NK-92 treated with Interleukin-12 subunit alpha and Interleukin-12 subunit beta, amount 100 ng/mL, for 24 hours (cell line): ENCODE data around the gene KLHL36.

Experiments
- DNase-seq: peaks from one replicate; lab custom pipeline; 2025; lab: John Stamatoyannopoulos, UW

The KLHL36 gene

DNA sequence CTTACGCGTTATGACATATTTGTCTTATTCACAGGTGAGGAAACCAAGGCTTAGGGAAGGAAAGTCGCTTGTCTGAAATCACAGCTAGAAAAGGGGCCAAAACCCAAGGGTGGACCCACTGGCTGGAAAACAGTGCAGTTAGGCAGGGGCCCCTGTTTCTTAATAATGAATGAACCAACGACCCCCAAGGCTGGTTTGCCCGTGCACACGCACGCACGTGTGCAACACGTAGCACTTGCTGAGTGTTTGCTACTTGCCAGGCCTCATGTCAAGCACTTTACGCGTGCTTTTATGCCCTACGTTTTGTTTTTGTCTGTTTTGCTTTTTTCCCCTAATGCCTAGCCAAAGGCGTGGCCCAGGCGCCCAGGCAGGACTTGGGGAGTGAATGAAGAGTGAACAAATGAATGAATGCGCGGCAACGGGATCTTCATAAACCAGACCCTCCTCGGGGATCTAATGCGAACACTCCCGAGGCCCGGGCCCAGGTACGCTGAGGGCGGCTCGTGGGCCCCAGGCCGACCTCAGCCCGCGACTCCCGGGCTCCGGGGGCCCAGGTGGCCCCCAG, 50.9 kb downstream of the KLHL36 start:
- no peak for DNase-seq

DNA sequence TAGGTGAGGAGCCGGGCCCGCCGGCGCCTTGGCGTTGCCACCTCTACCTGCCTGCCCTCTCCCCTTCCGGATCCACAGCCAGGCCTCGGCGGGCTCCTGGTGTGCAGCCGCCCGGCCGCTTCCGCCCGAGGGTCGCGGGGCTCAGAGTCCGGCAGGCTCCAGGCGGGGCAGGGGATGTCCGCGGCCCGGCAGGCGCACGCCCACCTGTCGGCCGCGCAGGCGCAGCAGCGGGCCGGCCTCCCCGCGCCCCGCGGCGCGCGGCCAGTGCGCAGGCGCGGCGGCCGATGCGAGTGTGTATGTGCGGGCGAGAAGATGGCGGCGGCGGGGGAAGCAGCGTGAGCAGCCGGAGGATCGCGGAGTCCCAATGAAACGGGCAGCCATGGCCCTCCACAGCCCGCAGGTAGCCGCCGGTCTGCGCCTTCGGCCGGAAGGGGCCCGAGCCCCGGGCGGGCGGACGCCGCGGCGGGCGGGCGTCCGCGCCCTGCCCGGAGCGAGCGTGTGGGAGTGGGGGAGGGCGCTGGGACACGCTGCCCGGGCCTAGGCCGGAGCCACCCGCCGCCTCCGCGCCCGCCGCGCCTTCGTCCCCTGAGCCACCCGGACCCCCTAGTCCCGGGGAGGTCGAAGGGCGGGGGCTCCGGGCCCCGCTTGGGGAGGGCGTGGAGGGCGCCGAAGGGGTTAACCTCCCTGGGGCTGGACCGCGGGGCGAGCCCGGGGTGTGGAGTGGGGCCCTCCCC, 51.6 kb downstream of the KLHL36 start, which contains the start of gene USP10:
TSS of gene USP10 (plus strand) at position 289 of the 734 bp plus-strand sequence. CDS start at position 380, 91 bp downstream.
- peak; percentile 74 for DNase-seq

- no peak for DNase-seq
These were observed 52.4 kb downstream of the KLHL36 start for GRCh38 chr16:84700446-84701300.

DNA sequence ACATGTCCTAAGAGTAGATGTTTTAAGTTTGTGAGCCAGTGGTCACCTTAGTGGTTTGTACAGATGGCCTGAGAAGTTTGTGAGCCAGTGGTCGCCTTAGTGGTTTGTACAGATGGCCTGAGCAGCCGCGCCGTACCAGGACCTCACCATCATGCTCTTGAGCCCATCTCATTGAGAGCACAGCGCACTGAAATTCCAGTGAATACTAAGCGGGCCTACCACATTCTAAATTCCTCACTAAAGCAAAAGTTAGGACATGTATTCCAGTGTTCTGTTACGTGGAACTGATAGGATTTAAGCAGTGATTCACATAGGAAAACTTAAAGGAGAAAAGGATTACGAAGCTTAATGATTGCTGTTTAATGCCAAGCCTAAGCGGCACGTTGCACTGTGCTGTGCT, 55.4 kb downstream of the KLHL36 start:
- no peak for DNase-seq

- DNase-seq, result no peak
These were observed 55.9 kb downstream of the KLHL36 start for GRCh38 chr16:84704253-84704652.

- DNase-seq, result no peak
These were observed 58.5 kb downstream of the KLHL36 start for GRCh38 chr16:84706856-84707255.

DNA sequence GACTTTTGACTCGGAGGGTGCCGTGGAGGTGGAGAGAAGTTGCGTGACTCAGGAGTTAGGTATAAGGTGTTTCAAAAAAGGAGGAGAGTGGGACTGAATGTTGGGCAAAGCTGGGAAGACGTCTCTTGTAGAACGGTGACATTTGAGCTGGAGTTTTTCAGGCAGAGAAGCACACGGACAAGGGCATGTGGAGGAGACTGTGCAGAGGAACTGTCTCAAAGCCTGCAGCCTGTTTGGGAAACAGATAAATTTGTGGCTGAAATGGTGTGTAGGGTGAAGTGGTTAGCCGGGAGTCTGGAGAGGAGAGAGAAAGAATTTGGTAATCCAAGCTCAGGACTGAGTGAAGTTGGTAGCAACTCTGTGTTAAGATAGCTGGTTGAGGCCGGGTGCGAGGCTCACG, 61.3 kb downstream of the KLHL36 start:
- DNase-seq, result no peak

GRCh38 chr16:84710686-84711085, 62.4 kb downstream of the KLHL36 start:
- no peak for DNase-seq
